ENCODE data around the gene CFAP141.
"Not testable (repeated sequence)": the region's sequence is repeated elsewhere in the genome, so short reads cannot be mapped to it uniquely, and the experiment has no call there.

CFAP141 gene

DNA sequence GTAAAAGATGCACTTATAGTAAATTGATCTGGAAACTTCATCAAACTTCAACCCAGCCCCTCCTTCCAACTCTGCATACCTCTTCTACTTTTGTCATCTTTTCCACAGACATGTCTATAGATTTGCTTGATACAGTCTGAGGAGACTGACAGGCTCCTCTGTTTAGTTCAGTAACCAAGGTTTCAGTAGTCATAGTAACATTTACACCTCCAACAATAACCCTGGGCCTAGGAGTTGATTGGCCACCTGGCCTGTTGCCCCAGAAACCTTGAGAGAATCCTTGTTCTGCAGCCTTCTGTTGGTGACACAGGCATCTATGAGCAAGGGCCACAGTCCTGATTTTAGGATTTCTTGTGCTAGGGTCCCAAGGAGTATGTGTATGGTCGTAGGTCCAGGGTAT lies at the start of gene CFAP141:
Gene CFAP141 (minus strand): TSS at position 138 of the 400 bp plus-strand sequence. CDS start 26 bp downstream, at position 112.
- DNase-seq = no peak

DNA sequence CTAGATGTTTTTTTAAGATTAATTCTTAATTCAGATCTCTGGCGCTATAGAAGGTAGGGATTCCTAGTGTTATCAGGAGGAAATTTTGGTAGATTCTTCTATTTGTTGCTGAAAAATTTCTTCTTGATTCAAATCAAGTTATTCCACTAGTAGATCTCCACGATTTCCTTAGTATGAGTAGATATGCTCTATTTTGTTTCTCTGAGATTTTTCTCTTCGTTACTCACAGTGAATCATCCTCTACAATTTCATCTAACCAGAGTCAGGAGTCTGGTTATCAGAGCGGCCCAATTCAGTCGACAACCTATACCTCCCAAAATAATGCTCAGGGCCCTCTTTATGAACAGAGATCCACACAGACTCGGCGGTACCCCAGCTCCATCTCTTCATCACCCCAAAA lies 47.5 kb upstream of the CFAP141 start:
- no peak for DNase-seq

DNA sequence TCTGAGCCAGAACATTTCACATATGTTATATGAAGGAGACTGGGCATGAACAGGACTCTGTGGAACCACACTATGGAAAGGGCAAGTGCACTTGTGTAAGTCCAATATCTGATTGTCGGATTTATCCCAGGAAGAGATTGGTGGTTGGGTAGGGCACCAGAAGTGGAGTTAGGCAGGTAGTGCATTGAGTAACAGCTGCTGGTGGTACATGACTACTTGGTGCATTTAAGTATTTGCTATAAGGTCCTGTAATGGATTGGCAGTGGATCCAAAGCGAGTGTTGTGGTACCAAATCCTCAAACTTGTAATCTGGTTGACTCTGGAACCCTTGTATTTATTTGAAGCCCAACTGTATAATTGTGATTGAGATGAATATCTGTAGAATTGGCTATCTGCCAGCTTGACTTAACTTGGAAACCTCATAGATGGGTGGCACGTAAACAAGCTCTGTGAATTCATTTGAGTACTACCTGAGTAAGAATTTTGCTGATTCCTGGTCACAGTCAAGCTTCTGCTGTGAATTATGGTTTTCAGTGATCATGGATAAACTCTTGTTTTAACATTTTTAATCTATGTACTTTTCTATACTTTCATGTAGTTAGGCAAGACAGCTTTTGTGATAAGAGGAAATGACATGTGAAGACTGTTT lies 35.7 kb upstream of the CFAP141 start:
- DNase-seq = no peak

DNA sequence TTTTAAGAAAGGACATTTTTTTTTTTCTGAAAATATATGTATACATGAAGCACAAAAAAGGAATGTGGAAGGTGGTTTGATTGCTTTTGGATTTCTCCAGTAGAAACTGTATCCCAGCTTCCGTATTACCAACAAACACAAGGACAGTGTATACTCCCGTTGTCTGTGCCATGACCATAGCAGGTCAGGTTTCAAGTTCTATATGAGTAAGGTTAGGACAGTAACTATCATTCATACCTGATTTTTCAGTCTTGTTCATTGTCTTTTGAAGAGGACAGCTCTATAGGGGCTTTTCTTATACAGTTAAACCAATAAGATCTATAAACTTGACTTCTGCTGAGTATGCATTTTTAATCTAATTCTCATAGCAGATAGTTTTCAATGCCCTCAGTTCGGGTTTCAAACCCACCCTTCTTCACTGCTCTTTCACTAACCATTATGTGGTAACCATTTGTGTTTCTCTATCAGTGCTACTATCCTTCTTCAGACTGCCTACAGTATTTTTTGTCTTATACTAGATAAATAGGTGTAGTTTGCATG lies 34.2 kb upstream of the CFAP141 start:
- DNase-seq = no peak

DNA sequence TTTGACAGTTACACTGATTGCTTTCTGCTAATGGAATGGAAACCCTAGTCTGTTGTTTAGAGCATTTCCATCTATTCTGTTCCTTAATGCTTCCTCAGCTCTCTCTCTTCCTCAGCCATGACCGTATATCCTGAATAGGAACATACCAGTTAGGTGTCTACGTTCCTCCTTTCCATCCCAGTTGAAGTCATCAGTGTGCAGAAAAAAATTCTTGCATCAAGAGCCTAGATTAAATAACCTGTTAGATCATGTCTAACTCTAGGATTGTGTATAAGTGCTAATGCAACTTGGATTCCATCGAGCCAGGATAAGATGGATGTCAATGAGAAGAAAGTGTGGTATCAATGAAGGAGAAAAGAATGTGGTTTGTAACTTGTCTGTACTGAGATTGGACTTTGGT lies 33.4 kb upstream of the CFAP141 start:
- DNase-seq = no peak

DNA sequence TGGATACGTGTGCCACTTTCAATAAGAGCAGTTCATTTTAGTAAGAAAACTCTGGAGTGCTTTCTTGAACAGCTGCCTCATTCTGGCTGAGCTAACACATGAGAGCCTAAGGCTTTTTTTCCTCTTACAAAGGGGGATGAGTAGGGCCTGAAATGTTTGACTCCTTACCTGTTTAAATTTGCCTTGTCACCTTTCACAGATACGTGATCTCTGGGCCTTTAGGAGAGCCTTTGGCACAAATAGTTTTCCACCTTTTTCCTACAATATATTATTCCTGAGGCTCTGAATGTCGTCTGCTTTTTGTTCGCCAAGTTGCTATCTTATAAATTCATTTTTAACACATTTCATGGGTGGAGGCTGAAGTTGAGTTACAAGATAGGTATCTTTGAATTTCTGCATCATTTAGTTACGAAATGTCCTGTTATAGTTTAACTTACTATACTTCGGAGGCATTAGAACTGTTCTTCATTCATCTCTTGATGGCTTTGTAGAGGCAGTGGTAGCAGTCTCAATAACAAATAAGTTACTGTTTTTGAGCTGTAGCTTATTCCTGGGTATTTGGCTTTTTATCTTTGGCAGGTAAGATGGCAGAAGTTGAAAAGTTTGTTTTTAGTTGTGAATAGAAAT lies 31.9 kb upstream of the CFAP141 start:
- DNase-seq = no peak

DNA sequence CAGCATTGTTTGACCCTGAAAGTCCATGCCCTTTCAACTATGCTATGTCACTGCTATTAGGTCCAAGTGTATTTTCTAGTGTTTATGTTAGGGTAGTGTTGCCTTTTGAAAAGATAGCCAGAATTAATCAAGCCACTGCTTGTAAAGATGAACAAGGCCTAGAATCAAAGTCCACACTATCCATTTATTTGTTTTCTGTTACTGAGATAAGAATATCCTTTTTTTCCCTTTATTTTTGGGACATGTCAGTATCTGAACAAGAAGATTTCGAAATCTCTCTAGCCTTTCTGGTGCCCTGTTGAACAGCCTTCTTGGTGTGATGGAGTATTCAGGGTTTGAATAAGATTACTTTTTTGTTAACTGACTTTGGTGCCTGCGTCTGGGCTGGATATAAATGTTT lies 31.3 kb upstream of the CFAP141 start:
- no peak for DNase-seq

DNA sequence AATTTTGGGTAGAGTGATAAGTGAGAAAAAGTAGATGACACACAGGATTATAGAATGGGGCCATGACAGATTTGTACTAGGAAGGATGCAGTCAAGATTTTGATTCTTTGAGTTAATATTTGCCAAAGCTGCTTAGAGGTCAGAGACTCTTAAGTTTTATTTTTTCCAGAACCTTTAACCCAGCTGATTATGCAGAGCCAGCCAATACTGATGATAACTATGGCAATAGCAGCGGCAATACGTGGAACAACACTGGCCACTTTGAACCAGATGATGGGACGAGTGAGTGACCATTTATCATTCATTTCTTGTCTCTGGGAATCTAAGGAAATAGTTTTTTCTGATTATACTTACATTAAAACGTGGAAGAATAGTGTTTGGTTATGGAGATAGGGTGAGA lies 30.7 kb upstream of the CFAP141 start:
- DNase-seq = no peak

DNA sequence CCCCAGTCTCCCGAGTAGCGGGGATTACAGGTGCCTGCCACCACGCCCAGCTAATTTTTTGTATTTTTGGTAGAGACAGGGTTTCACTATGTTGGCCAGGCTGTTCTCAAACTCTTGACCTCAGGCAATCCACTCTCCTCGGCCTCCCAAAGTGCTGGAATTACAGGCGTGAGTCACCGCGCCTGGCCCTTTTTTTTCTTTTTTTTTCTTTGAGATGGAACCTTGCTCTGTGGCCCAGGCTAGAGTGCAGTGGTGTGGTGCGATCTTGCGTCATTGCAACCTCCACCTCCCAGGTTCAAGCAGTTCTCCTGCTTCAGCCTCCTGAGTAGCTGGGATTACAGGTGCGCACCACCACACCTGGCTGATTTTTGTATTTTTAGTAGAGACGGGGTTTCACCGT lies 27.0 kb upstream of the CFAP141 start:
- not testable (repeated sequence) for DNase-seq

DNA sequence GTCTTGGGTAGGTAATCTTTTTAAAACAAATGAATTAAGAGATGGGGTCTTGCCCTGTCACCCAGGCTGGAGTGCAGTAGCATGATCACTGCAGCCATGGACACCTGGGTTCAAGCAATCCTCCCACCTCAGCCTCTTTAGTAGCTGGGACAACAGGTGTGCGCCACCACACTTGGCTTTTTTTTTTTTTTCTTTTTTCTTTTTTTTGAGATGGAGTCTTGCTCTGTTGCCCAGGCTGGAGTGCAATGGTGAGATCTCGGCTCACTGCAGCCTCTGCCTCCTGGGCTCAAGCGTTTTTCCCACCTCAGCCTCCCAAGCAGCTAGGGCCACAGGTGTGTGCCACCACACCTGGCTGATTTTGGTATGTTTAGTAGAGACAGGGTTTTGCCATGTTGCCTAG lies 25.0 kb upstream of the CFAP141 start:
- DNase-seq = not testable (repeated sequence)

DNA sequence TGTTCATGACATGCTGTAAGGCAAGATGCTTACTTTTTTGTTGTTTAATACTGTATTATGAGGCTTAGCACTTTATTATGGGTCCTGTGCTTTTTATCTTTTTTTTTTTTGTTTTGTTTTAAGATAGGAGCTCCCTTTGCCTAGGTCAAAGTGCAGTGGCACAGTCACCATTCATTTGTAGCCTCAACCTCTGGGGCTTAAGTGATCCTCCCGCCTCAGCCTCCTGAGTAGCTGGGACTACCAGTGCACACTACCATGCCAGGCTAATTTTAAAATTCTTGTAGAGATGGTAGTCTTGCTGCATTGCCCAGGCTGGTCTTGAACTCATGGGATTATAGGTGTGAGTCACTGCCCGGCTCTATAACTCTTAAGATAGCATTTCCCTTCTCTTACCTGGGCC lies 19.2 kb upstream of the CFAP141 start:
- no peak for DNase-seq

DNA sequence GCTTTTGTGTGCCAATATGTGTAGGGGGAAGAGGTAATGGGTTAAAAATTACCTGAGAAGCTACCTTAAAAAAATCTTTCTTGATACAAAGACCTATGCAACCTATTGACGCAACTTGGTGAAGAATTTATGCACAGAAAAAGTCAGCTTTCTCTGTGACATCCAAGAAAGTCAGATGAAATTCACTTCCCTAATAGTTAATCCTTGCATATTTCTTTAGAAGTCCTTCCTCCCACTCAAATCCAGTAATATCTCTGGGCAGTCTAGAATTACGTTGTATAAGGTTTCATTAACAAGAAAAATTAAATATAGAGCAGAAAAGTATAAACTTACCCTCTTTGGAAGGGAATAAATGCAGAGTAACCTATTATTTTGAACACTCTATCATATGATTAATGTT lies 17.5 kb upstream of the CFAP141 start:
- DNase-seq = no peak

DNA sequence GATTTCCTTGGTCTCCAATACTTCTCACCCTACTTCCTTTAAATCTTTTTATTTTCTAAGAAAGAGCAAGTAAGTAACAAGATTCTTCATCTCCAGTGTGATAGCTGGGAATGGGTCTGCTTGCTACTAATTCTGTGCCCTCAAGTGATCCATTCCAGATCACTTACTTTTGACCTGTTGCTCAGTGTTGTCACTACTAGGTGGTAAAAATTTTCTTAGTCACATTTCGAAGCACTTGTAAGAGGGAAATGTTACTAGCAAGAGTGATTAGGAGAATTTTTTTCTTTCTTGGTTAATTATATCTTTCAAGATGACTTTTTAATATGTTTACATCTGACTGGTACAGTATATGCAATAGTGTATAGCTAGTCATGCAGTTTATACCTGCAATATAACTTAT lies 16.8 kb upstream of the CFAP141 start:
- no peak for DNase-seq

DNA sequence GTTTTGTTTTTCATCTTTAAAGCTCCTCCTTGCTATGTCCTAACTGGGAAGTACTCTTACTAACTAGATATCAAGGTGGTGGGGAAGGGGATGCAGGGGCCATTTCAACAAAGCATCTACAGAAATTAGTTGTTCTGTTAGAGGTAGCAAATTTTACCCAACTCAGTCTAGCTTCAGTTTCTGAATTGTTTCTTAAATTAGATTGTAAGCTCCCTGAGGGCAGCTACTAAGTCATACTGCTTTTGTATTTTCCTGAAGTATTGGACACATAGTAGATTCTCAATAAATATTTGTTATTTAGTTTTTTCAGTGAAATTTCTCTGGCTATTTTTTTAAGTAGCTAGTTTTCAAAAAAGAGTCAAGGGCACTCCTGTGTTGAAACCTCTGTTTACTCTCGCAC lies 16.4 kb upstream of the CFAP141 start:
- DNase-seq = no peak

DNA sequence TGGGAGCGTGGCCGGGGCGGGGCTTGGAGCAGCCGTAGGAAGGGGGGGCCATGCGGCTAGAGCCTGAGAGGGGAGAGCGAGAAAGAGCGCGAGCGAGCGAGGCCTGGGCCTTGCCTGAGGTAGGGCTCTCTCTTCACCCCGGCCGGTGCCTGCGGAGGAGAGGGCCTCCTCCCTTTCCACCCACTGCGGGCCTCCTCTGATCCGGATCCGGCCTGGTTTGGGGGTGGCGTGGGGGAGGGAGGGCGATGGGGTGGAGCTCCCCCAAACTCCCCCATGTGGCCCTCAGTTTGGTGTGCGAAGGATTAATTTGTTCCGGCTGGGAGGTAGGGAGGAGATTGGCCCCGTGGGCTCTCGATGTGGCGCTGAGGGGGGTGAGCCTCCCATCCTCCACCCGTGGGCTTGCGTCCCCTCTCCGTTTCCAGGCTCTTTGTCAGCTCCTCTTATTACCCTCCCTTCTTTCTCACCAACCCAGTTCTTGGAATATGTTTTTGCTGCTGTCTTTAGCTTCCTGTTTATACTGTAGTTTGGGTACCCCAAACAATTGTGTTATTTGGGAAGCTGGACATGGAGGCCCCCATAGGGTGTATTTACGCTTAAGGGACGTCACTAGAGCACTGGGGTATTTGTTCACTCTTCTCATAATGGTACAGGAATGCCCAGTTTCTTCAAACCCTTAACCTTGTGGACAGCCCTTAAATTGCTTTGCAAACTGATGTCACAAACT lies 15.3 kb upstream of the CFAP141 start:
- peak; percentile 67 for DNase-seq

DNA sequence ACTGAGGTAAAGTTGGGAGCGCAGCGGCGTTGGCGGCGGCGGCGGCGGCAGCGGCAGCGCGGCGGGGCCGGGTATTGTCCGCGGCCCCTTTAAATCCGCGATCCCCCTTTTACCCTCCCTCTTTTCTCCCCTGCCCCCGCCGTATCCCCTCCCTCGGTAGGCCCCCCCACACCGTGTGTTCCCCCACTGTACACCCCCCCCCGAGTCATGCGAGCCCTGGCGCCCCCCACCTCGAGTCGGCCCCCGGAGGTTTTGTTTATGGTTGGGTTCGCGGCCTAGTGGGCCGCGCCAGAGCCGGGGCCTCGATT lies 14.8 kb upstream of the CFAP141 start:
- DNase-seq = no peak

DNA sequence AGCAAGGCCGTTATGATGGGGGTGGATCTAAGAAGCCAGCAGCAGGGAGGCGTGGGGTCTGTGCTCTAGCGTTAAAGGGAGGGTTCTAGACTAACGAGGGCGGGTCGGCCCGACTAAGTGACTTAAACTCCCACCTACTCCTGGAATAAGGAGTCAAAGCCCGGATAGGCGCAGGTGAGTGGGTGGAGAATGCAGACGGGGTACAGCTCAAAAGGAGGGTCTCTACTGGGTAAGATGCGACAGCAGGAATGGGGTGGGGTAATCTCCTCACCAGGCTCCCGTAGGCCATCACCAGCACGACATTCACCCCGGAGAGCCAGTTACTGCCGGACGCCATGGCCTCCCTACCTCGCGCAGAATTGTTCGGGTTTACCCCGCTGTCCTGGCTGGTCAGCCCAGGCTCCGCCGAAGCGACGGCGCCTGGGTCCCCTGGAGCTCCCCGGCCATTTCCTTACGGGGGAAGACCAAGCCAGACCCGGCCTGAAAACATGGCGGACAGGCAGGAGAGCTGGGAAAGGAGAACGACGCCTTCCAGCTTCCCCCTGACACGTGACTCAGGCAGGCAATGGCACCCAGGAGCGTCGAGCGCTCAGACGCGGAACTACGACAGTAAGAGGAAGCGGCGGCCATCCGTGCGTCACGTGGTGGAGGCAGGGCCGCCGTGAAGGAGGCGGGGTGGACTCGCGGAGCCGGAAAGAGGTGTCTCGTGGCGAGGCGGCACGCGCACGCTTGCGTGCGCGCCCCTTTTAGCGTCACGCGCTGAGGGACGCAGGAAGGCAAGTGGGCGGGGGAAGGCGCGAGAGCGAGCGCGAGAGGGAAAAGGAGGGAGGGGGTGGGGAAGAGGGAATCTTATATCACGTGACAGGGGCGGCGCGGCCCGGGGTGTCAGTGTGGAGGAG lies 14.2 kb upstream of the CFAP141 start, which contains the start of gene UBAP2L:
Gene UBAP2L (plus strand): TSS at position 885 of the 899 bp plus-strand sequence. CDS start 4,169 bp downstream, outside the sequence.
- DNase-seq = peak; percentile 98

DNA sequence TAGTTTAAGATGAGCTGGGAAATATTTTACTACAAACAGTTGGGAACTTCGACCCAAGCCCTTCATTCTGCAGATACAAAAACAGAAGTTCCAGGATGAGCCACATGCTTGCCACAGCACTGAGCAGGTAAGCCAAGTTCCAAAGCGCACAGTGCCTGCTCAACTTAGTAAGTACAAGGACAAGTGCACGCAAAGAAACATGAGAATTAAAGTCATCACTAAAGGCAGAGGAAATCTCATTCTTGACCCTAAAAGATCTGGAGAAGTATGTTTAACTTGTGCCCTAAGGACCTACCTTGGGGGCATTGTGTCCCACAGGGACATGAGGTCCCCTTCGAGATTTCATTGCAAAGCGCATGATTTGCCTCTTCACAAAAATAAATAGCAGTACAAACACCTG lies 13.4 kb upstream of the CFAP141 start:
- DNase-seq = no peak

DNA sequence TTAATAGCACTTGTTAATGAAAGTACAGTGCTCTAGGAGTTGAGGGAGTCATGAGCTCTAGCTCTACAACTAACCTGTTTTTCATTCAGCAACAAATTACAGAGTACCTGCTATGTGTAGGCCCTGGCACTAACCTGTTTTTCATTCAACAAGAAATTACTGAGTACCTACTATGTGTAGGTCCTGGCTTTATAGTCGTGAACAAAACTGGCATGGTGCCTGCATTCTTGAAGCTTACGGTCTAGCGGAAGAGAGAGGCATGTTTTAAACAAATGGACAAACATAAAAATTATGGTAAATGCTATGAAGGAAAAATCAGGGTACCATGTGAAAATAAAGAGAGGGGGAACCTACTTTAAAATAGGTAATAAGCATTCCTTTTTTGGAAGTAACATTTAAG lies 12.4 kb upstream of the CFAP141 start:
- no peak for DNase-seq

DNA sequence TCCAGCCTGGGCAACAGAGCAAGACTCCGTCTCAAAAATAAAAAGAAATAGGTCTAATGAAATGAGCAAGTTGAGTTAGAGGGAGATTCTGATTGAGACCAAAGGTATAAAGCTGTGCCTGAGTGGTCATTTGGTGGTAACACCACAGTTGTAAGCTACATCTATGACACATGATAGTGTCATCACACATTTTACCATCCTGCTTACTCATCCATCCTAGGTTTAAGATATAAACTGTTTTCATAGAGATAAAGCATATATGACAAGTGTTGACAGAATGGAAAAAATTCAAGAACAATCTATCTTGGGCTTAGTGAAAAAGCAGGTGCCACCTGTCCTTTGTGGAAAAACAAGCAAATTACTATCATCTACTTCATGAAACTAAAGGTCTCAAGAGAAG lies 7.1 kb upstream of the CFAP141 start:
- no peak for DNase-seq

DNA sequence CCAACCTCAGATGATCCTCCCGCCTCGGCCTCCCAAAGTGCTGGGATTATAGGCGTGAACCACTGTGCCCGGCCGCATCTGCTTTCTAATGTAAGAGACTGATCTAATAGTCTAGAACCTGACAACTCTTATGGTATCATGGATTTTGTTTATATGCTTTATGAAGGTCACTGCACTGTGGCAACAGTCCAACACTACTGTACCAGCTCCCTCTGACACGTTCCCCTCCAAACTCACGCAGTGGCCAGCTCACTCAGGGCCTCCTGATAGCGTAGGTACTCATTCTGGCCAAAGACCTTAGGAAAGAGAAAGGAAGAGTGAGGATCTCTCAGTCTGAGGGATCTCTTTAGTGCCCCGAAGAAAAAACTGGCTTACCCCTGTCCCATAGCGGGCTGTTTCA lies 6.0 kb upstream of the CFAP141 start:
- DNase-seq = no peak

DNA sequence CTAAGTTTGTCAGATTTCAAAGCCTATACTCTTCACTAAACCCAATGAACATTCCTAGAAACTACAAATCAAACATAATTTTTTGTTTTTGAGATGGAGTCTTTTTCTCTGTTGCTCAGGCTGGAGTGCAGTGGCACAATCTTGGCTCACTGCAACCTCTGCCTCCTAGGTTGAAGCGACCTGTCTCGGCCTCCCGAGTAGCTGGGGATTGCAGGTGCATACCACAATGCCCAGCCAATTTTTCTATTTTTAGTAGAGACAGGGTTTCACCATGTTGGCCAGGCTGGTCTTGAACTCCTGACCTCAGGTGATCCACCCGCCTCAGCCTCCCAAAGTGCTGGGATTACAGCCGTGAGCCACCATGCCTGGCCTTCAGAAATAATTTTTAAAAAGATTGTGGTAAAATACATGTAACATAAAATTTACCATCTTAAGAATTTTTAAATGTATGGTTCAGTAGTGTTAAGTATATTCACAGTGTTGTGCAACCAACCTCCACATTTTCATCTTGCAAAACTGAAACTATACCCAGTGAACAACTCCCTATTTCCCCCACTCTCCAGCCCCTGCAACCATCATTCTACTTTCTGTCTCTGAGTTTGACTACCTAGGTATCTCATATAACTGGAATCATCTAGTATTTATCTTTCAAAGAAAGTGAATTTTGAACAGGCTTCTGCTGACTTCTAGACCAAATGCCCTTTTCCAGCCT lies 2.7 kb upstream of the CFAP141 start:
- DNase-seq = no peak
